HepG2 (cell line): ENCODE data around the gene DNAJC19. TPM values are rescaled to one million over a fixed set of nuclear protein-coding genes. Genes with fewer than 3 reads are reported as not detected.
A peak's percentile ranks its signal among the peaks of the same experiment; 100 is the strongest.

Source experiments
- ATAC-seq: fragments of 200-7000 bp; cut with Tn5 transposase; 3 replicates; pipeline ENCODE4 v1.9.1; 2020; ENCODE audit warnings: mild to moderate bottlenecking, moderate library complexity
- BruUV-seq: library from RNA; stranded (reverse); fragments of 400-500 nt; replicated peaks from 2 replicates; lab custom pipeline; 2021; lab: Mats Ljungman, UMichigan
- CTCF ChIA-PET: fragments of 300-600 bp; formaldehyde crosslinking; extraction: SDS; loops from one replicate; lab custom pipeline; 2021; ENCODE audit warnings: low total read pairs, inconsistent platforms, low intra/inter-chr PET ratio; lab: Yijun Ruan, JAX
- POLR2A ChIA-PET: fragments of 350-600 bp; sonication (Branson Sonifier 250); formaldehyde crosslinking; loops from one replicate; lab custom pipeline; 2020; ENCODE audit warnings: antibody characterized with exemption, inconsistent platforms; lab: Yijun Ruan, JAX
- DNase-seq: peaks from one replicate; pipeline ENCODE4 v3.0.0-alpha.2; 2015; ENCODE audit warnings: low spot score
- FAIRE-seq: peaks from 3 replicates; lab custom pipeline; 2011; peaks lifted over from hg19 to GRCh38; lab: Jason Lieb, UNC
- H2AFZ ChIP-seq: one replicate; pipeline ENCODE4 v1.6.1; 2011; ENCODE audit warnings: low read length, inconsistent platforms
- H3K27ac ChIP-seq: fragments of 300-600 bp; 3 replicates; pipeline ENCODE4 v1.8.0; 2011; ENCODE audit warnings: mixed run types, mild to moderate bottlenecking, mixed read lengths, low read length, inconsistent platforms; ENCODE audit not compliant: insufficient read depth; ENCODE audit errors: extremely low read length
- H3K27me3 ChIP-seq, 2 experiments: fragments of 200-600 bp in 1 of 2; 2 replicates in 1 of 2; 3 replicates in 1 of 2; pipeline versions ENCODE4 v1.6.0 to v1.8.0; 2011; ENCODE audit warnings: low read length in 2 of 2, mild to moderate bottlenecking in 2 of 2, moderate library complexity in 2 of 2, inconsistent platforms in 1 of 2; ENCODE audit not compliant: insufficient read depth in 2 of 2, control insufficient read depth in 1 of 2
- H3K36me3 ChIP-seq, 2 experiments: fragments of 200-600 bp in 1 of 2; replicated peaks in 1 of 2; 2 replicates in 1 of 2; 3 replicates in 1 of 2; pipeline versions ENCODE4 v1.5.1 to v1.8.0; 2011; ENCODE audit warnings: low read length in 2 of 2, inconsistent platforms in 1 of 2; ENCODE audit not compliant: insufficient read depth in 2 of 2, control insufficient read depth in 1 of 2
- H3K4me1 ChIP-seq: 2 replicates; pipeline ENCODE4 v1.5.1; 2012; ENCODE audit warnings: low read length, inconsistent platforms; ENCODE audit not compliant: insufficient read depth
- H3K4me2 ChIP-seq: 2 replicates; pipeline ENCODE4 v1.6.0; 2011; ENCODE audit warnings: low read depth, low read length, inconsistent platforms
- H3K4me3 ChIP-seq, 3 experiments: fragments of 200-600 bp in 1 of 3; sonication (generic), shearing (Covaris generic) in 1 of 3; replicated peaks in 1 of 3; 2 replicates each; pipeline ENCODE4 v1.5.1; 2011 to 2016; ENCODE audit warnings: low read length in 3 of 3, inconsistent platforms in 2 of 3, low read depth in 2 of 3, mild to moderate bottlenecking in 2 of 3, control low read depth in 1 of 3, mixed read lengths in 1 of 3; ENCODE audit not compliant: insufficient read depth in 1 of 3
- H3K79me2 ChIP-seq: one replicate; pipeline ENCODE4 v1.6.1; 2011; ENCODE audit warnings: low read length, inconsistent platforms; ENCODE audit not compliant: insufficient read depth
- H3K9ac ChIP-seq: 2 replicates; pipeline ENCODE4 v1.6.0; 2011; ENCODE audit warnings: mild to moderate bottlenecking, low read depth, low read length, inconsistent platforms; ENCODE audit not compliant: insufficient read depth
- H3K9me3 ChIP-seq: 2 replicates; pipeline ENCODE4 v1.5.1; 2012; ENCODE audit warnings: mild to moderate bottlenecking, low read length
- H4K20me1 ChIP-seq: 2 replicates; pipeline ENCODE4 v1.6.0; 2011; ENCODE audit warnings: inconsistent platforms, mild to moderate bottlenecking, low read length, moderate library complexity; ENCODE audit not compliant: insufficient read depth
- ATF3 ChIP-seq: sonication (generic); formaldehyde crosslinking; IDR thresholded peaks from 2 replicates; pipeline ENCODE4 v1.4.0; 2020; ENCODE audit warnings: missing genetic modification reagents
- EEA1 ChIP-seq: sonication (generic); formaldehyde crosslinking; IDR thresholded peaks from 2 replicates; pipeline ENCODE4 v1.5.1; 2020; ENCODE audit warnings: mild to moderate bottlenecking, missing genetic modification reagents, borderline replicate concordance
- HBP1 ChIP-seq: IDR thresholded peaks from 2 replicates; pipeline ENCODE4 v1.6.1; 2016; ENCODE audit warnings: low read depth, control low read depth
- PTBP1 ChIP-seq: fragments of 200-400 bp; formaldehyde crosslinking; IDR thresholded peaks from 2 replicates; pipeline ENCODE4 v1.6.1; 2018; ENCODE audit warnings: low read length, low read depth; ENCODE audit not compliant: poor library complexity, severe bottlenecking
- RBM22 ChIP-seq: fragments of 200-400 bp; formaldehyde crosslinking; optimal IDR thresholded peaks from 2 replicates; pipeline ENCODE3; 2017; ENCODE audit warnings: mild to moderate bottlenecking, low read length, moderate library complexity
- ZNF318 ChIP-seq: sonication (generic); formaldehyde crosslinking; IDR thresholded peaks from 2 replicates; pipeline ENCODE4 v1.4.0; 2020; ENCODE audit warnings: mild to moderate bottlenecking, missing genetic modification reagents
- ZNF580 ChIP-seq: IDR thresholded peaks from 2 replicates; pipeline ENCODE4 v1.6.1; 2016; ENCODE audit warnings: low read depth, borderline replicate concordance
- ZNF75D ChIP-seq: sonication (generic); formaldehyde crosslinking; IDR thresholded peaks from 2 replicates; pipeline ENCODE4 v1.8.1; 2023; ENCODE audit warnings: missing genetic modification reagents, mild to moderate bottlenecking, borderline replicate concordance
- WGBS: methylation state at CpG from one replicate; pipeline ENCODE4 v1.1.6; 2017; ENCODE audit warnings: low lambda C conversion rate; 5-methylcytosine and 5-hydroxymethylcytosine counted together
- in situ Hi-C: cut with HindIII; loops from 2 replicates; pipeline ENCODE4 v1.10.0; 2017; ENCODE audit warnings: low pct_unique_long_range_greater_than_20kb; ENCODE audit not compliant: extremely low pct_ligation_motif_present
- intact Hi-C: fragments of 100-400 bp; cut with micrococcal nuclease; formaldehyde crosslinking; loops from one replicate; pipeline ENCODE4 v1.10.0; 2022; ENCODE audit not compliant: unreplicated experiment
- polyA plus RNA-seq, 8 experiments: library from polyadenylated mRNA; depleted of rRNA in 3 of 8; stranded (reverse) in 7 of 8; unstranded in 1 of 8; fragments of >200 nt; fragmentation: Illumina TruSeq in 4 of 8; extraction: Trizol in 4 of 8; gene quantifications; 2 replicates each; pipeline versions ENCODE4 v1.2.1 to v1.2.3, GENCODE V29; 2011 to 2016; ENCODE audit warnings: low read depth in 4 of 8, missing spikeins in 1 of 8, mixed read lengths in 1 of 8; ENCODE audit not compliant: insufficient read depth in 1 of 8
- total RNA-seq, 5 experiments: library from RNA; depleted of rRNA; stranded (reverse); fragments of >200 nt; fragmentation: Illumina TruSeq; extraction: Trizol; gene quantifications; 2 replicates each; pipeline ENCODE4 v1.2.3, GENCODE V29; 2016; ENCODE audit warnings: low read depth in 1 of 5

The DNAJC19 gene
- total and polyA plus RNA-seq, 2 of the 13 experiments (the other 11 are each of a cell fraction or from before 2014, with no cell fraction given) = 51.1 to 75.8 TPM

GRCh38 chr3:180974286-180974685 lies 15.2 kb downstream of the DNAJC19 start:
- intact Hi-C loops = no loop called here
- H3K79me2 ChIP-seq = no peaks in the 10 kb centered on the region
- no peak overlapping the region for H3K9ac ChIP-seq
- in situ Hi-C loops = no loop called here
- TF ChIP-seq ATF3 (CRISPR knock-in tag) (no peak), ZNF580 (no peak), ZNF75D (CRISPR knock-in tag) (no peak), EEA1 (CRISPR knock-in tag) (no peak), RBM22 (peak; percentile 56), HBP1 (CRISPR knock-in tag) (no peak), PTBP1 (no peak), ZNF318 (no peak)
- CTCF ChIA-PET = no interaction called here
- no peak overlapping the region for H3K4me3 ChIP-seq
- no peaks in the 10 kb centered on the region for H3K4me1 ChIP-seq
- DNase-seq (no peak), ATAC-seq (no peak), FAIRE-seq (no peak)
- POLR2A ChIA-PET = no interaction called here
- H3K4me2 ChIP-seq = no peak overlapping the region
- H3K27me3 ChIP-seq = no peaks in the 10 kb centered on the region; a peak in 1 of 5 replicates
- no peak overlapping the region for H2AFZ ChIP-seq
- WGBS = 97% methylated on average over 6 of the region's 6 CpGs
- peaks cover 0 to 42% of the 10 kb centered on the region in 2 experiments; a peak in 4 of 5 replicates for H3K36me3 ChIP-seq
- no peaks in the 10 kb centered on the region for H3K9me3 ChIP-seq
- H4K20me1 ChIP-seq = no peaks in the 10 kb centered on the region; the same call in 1 of the 2 replicates
- H3K27ac ChIP-seq = no peak overlapping the region
- no TSS peak for BruUV-seq
